ENCODE data around the gene LRPAP1. TPM values are rescaled to one million over a fixed set of nuclear protein-coding genes. Genes with fewer than 3 reads are reported as not detected.

LRPAP1 gene
- total and polyA plus RNA-seq, 3 experiments from 2014 or later: 89.0 to 140 (median 94.9) TPM

DNA sequence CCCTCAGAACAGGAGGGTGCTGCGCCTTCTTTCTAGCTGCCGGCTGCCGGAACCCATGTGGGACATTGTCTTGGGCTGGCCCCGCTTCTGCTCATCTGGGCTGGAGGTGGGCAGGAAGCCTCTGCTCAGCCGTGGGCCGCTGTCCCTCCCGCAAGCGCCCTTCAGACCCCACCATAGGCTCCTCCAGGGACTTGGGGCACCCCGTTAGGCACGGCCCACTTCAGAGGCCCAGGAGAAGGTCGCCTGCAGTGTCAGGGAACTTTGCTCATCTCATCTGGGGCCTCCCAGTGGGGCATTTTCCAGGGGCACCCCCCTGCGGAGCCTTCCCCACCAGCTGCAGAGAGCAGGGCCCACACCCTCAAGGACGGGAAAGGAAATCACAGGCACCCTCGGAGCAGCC lies 36.2 kb downstream of the LRPAP1 start:
- H3K27me3 Mint-ChIP-seq: peaks cover 10 to 31% of the 10 kb centered on the region in 2 donors
- CTCF ChIA-PET: interaction anchor here (0.9 kb wide), 1 partner anchor 17 kb away, joined by 3 read pairs; no protein-coding TSS in a partner anchor
- no peaks in the 10 kb centered on the region for H3K9me3 Mint-ChIP-seq
- H3K4me1 ChIP-seq (ENCODE audit: insufficient read depth, low read length): no peaks in the 10 kb centered on the region
- no peak overlapping the region for H3K4me3 ChIP-seq (ENCODE audit: low read length)
- no peak overlapping the region for H3K27ac Mint-ChIP-seq
- H3K36me3 ChIP-seq (ENCODE audit: insufficient read depth, low read length): no peaks in the 10 kb centered on the region
- H3K27ac ChIP-seq (ENCODE audit: low read depth, low read length): no peak overlapping the region
- no peak for DNase-seq
- no peak overlapping the region for H3K4me3 Mint-ChIP-seq
- peaks cover 4% of the 10 kb centered on the region for H3K27me3 ChIP-seq (ENCODE audit: insufficient read depth, low read length, poor library complexity, severe bottlenecking)
- H3K4me1 Mint-ChIP-seq: no peaks in the 10 kb centered on the region
- POLR2A ChIA-PET: no interaction called here
- H3K36me3 Mint-ChIP-seq: no peaks in the 10 kb centered on the region
- no peaks in the 10 kb centered on the region for H3K9me3 ChIP-seq (ENCODE audit: low read length)

GRCh38 chr4:3495204-3495975 lies 36.8 kb downstream of the LRPAP1 start:
- peak overlapping the region in 1 of 7 donors; percentile 72 for H3K4me3 Mint-ChIP-seq
- CTCF ChIA-PET: interaction anchor here (0.9 kb wide), 1 partner anchor 16 kb away, joined by 3 read pairs; no protein-coding TSS in a partner anchor
- Histone ChIP-seq H3K4me3 (ENCODE audit: low read length) (no peak overlapping the region), H3K9me3 (ENCODE audit: low read length) (no peaks in the 10 kb centered on the region), H3K4me1 (ENCODE audit: insufficient read depth, low read length) (no peaks in the 10 kb centered on the region), H3K27me3 (ENCODE audit: insufficient read depth, low read length, poor library complexity, severe bottlenecking) (peaks cover 4% of the 10 kb centered on the region), H3K27ac (ENCODE audit: low read depth, low read length) (no peak overlapping the region), H3K36me3 (ENCODE audit: insufficient read depth, low read length) (no peaks in the 10 kb centered on the region)
- POLR2A ChIA-PET: no interaction called here
- no peak for DNase-seq
- no peaks in the 10 kb centered on the region for H3K4me1 Mint-ChIP-seq
- H3K27me3 Mint-ChIP-seq: peaks cover 12 to 31% of the 10 kb centered on the region in 2 donors
- no peaks in the 10 kb centered on the region for H3K9me3 Mint-ChIP-seq
- no peaks in the 10 kb centered on the region for H3K36me3 Mint-ChIP-seq
- no peak overlapping the region for H3K27ac Mint-ChIP-seq

GRCh38 chr4:3494462-3494871 lies 37.8 kb downstream of the LRPAP1 start:
- Histone ChIP-seq H3K9me3 (ENCODE audit: low read length) (no peaks in the 10 kb centered on the region), H3K36me3 (ENCODE audit: insufficient read depth, low read length) (no peaks in the 10 kb centered on the region), H3K27me3 (ENCODE audit: insufficient read depth, low read length, poor library complexity, severe bottlenecking) (peaks cover 4% of the 10 kb centered on the region), H3K4me3 (ENCODE audit: low read length) (no peak overlapping the region), H3K4me1 (ENCODE audit: insufficient read depth, low read length) (no peaks in the 10 kb centered on the region), H3K27ac (ENCODE audit: low read depth, low read length) (no peak overlapping the region)
- Mint-ChIP-seq H3K27me3 (peaks cover 14 to 31% of the 10 kb centered on the region in 2 donors), H3K4me1 (no peaks in the 10 kb centered on the region), H3K4me3 (no peak overlapping the region), H3K36me3 (no peaks in the 10 kb centered on the region), H3K27ac (no peak overlapping the region), H3K9me3 (no peaks in the 10 kb centered on the region)
- ChIA-PET CTCF (no interaction called here), POLR2A (no interaction called here)
- DNase-seq: no peak

DNA sequence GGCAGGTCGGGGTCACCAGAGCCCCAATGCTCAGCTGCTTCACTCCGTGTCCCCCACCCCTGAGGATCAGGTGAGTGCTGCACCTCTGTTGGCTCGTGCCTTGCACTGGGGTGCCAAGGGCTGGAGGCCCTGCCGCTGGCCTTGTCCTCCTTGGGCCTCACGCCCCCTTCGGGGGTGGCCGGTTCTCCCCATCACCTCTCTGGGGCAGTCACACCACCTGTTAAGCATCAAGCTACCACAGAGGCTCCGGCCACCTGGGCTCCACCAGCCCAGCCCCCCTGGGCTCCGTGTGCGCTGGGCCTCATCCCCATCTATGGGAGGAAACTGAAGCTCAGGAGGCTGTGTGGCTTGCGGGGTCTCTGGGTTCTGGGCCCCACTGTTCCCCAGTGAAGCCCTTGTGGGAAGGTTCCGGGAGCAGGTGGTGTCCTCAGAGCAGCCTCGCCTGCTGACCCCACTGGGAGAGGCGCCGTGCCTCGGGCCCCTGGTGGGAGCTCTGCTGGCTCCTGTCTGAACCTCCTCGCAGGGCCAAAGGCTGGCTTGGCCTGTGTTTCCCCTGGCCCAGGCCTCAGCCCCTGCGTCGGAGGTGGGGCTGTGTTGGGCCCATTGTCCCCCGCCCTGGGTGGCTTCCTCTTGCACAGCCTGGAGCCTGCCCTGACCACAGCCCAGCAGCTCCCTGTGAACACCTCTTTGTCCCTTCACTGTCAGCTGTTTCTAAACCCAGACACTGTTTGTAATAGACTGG lies 38.3 kb downstream of the LRPAP1 start:
- H3K27me3 Mint-ChIP-seq: peaks cover 16 to 36% of the 10 kb centered on the region in 2 donors
- H3K27ac Mint-ChIP-seq: no peak overlapping the region
- POLR2A ChIA-PET: no interaction called here
- no peak overlapping the region for H3K4me3 Mint-ChIP-seq
- Histone ChIP-seq H3K4me3 (ENCODE audit: low read length) (no peak overlapping the region), H3K9me3 (ENCODE audit: low read length) (no peaks in the 10 kb centered on the region), H3K36me3 (ENCODE audit: insufficient read depth, low read length) (no peaks in the 10 kb centered on the region), H3K27me3 (ENCODE audit: insufficient read depth, low read length, poor library complexity, severe bottlenecking) (peaks cover 4% of the 10 kb centered on the region), H3K4me1 (ENCODE audit: insufficient read depth, low read length) (no peaks in the 10 kb centered on the region), H3K27ac (ENCODE audit: low read depth, low read length) (no peak overlapping the region)
- no peak for DNase-seq
- no peaks in the 10 kb centered on the region for H3K4me1 Mint-ChIP-seq
- H3K9me3 Mint-ChIP-seq: no peaks in the 10 kb centered on the region
- CTCF ChIA-PET: no interaction called here
- H3K36me3 Mint-ChIP-seq: no peaks in the 10 kb centered on the region

GRCh38 chr4:3492741-3493719 lies 39.2 kb downstream of the LRPAP1 start:
- H3K36me3 Mint-ChIP-seq: no peaks in the 10 kb centered on the region
- POLR2A ChIA-PET: no interaction called here

GRCh38 chr4:3491681-3492405 lies 40.4 kb downstream of the LRPAP1 start:
- H3K36me3 Mint-ChIP-seq: no peaks in the 10 kb centered on the region
- H3K9me3 ChIP-seq (ENCODE audit: low read length): no peaks in the 10 kb centered on the region
- no peaks in the 10 kb centered on the region for H3K4me1 Mint-ChIP-seq
- H3K4me1 ChIP-seq (ENCODE audit: insufficient read depth, low read length): no peaks in the 10 kb centered on the region
- no peak overlapping the region for H3K27ac ChIP-seq (ENCODE audit: low read depth, low read length)
- no peaks in the 10 kb centered on the region for H3K36me3 ChIP-seq (ENCODE audit: insufficient read depth, low read length)
- no peaks in the 10 kb centered on the region for H3K9me3 Mint-ChIP-seq
- no peak overlapping the region for H3K4me3 Mint-ChIP-seq
- no peak for DNase-seq
- H3K27ac Mint-ChIP-seq: peak overlapping the region in 1 of 8 donors; percentile 39
- ChIA-PET CTCF (no interaction called here), POLR2A (no interaction called here)
- H3K4me3 ChIP-seq (ENCODE audit: low read length): no peak overlapping the region
- H3K27me3 Mint-ChIP-seq: peaks cover 18 to 36% of the 10 kb centered on the region in 2 donors
- H3K27me3 ChIP-seq (ENCODE audit: insufficient read depth, low read length, poor library complexity, severe bottlenecking): peaks cover 4% of the 10 kb centered on the region

More at GRCh38 chr4:3492741-3493719, 39.2 kb downstream of the LRPAP1 start:
- no peaks in the 10 kb centered on the region for H3K36me3 ChIP-seq (ENCODE audit: insufficient read depth, low read length)
- Mint-ChIP-seq H3K4me1 (no peaks in the 10 kb centered on the region), H3K9me3 (no peaks in the 10 kb centered on the region), H3K4me3 (no peak overlapping the region), H3K27me3 (peaks cover 20 to 40% of the 10 kb centered on the region in 2 donors), H3K27ac (no peak overlapping the region)
- CTCF ChIA-PET: no interaction called here
- peaks cover 4% of the 10 kb centered on the region for H3K27me3 ChIP-seq (ENCODE audit: insufficient read depth, low read length, poor library complexity, severe bottlenecking)
- H3K4me3 ChIP-seq (ENCODE audit: low read length): no peak overlapping the region
- no peaks in the 10 kb centered on the region for H3K9me3 ChIP-seq (ENCODE audit: low read length)
- no peak overlapping the region for H3K27ac ChIP-seq (ENCODE audit: low read depth, low read length)
- no peak for DNase-seq
- no peaks in the 10 kb centered on the region for H3K4me1 ChIP-seq (ENCODE audit: insufficient read depth, low read length)

GRCh38 chr4:3489451-3489962 lies 42.7 kb downstream of the LRPAP1 start:
- Histone ChIP-seq H3K9me3 (ENCODE audit: low read length) (no peaks in the 10 kb centered on the region), H3K27me3 (ENCODE audit: insufficient read depth, low read length, poor library complexity, severe bottlenecking) (peaks cover 5% of the 10 kb centered on the region), H3K4me3 (ENCODE audit: low read length) (no peak overlapping the region), H3K36me3 (ENCODE audit: insufficient read depth, low read length) (no peaks in the 10 kb centered on the region), H3K27ac (ENCODE audit: low read depth, low read length) (no peak overlapping the region), H3K4me1 (ENCODE audit: insufficient read depth, low read length) (peaks cover 5% of the 10 kb centered on the region)
- ChIA-PET CTCF (no interaction called here), POLR2A (interaction anchor here (0.6 kb wide), 1 partner anchor 279 kb away, joined by 6 read pairs; no protein-coding TSS in a partner anchor)
- Mint-ChIP-seq H3K27me3 (peaks cover 20 to 27% of the 10 kb centered on the region in 2 donors), H3K4me3 (no peak overlapping the region), H3K4me1 (peaks cover 0 to 5% (median 0%) of the 10 kb centered on the region in 3 donors), H3K27ac (no peak overlapping the region), H3K36me3 (no peaks in the 10 kb centered on the region), H3K9me3 (no peaks in the 10 kb centered on the region)
- DNase-seq: no peak
